Testis (tissue), 3 donors: ENCODE results near the gene TTLL11. TPM values are rescaled to one million over a fixed set of nuclear protein-coding genes. Genes with fewer than 3 reads are reported as not detected.

Experiments used
- DNase-seq: peaks from one replicate; pipeline ENCODE4 v3.0.0-alpha.2; 2019
- H3K27ac ChIP-seq, 2 donors: fragments of 200-600 bp; sonication (generic); one replicate each; pipeline ENCODE4 v1.5.1; 2019
- H3K27me3 ChIP-seq: fragments of 200-600 bp; sonication (generic); one replicate; pipeline ENCODE4 v1.5.1; 2019
- H3K36me3 ChIP-seq: fragments of 200-600 bp; sonication (generic); one replicate; pipeline ENCODE4 v1.5.1; 2017; ENCODE audit warnings: low read depth; ENCODE audit errors: missing control alignments
- H3K4me1 ChIP-seq: fragments of 200-600 bp; sonication (generic); one replicate; pipeline ENCODE4 v1.5.1; 2019
- H3K4me3 ChIP-seq, 2 donors: fragments of 200-600 bp; sonication (generic); one replicate each; pipeline ENCODE4 v1.5.1; 2017 to 2019
- H3K9me3 ChIP-seq: fragments of 200-600 bp; sonication (generic); one replicate; pipeline ENCODE4 v1.5.1; 2017
- CTCF ChIP-seq, 3 experiments: fragments of 450-650 bp in 2 of 3; fragments of 200-600 bp in 1 of 3; sonication (generic) in 1 of 3; IDR thresholded peaks; one replicate each; pipeline ENCODE4 v1.5.1; 2016 to 2019; ENCODE audit warnings: antibody characterized with exemption in 3 of 3, mild to moderate bottlenecking in 2 of 3, moderate library complexity in 1 of 3
- POLR2A ChIP-seq: fragments of 450-650 bp; IDR thresholded peaks from one replicate; pipeline ENCODE4 v1.6.1; 2017; ENCODE audit warnings: antibody characterized with exemption, mild to moderate bottlenecking, moderate library complexity
- WGBS, 2 donors: methylation state at CpG; one replicate each; pipeline ENCODE4 v1.1.5; 2018; 5-methylcytosine and 5-hydroxymethylcytosine counted together
- intact Hi-C: fragments of 100-400 bp; cut with DNase I; formaldehyde crosslinking; loops from one replicate; pipeline ENCODE4 v1.15.1; 2023; ENCODE audit warnings: low total_unique reads
- polyA plus RNA-seq: library from polyadenylated mRNA; stranded (reverse); fragments of 350-450 nt; fragmentation: Illumina TruSeq; extraction: RNeasy Lipid Tissue Mini Kit (QIAGEN cat#74804); gene quantifications from one replicate; pipeline ENCODE4 v1.2.3, GENCODE V29; 2014; ENCODE audit warnings: low read depth, low replicate concordance; ENCODE audit not compliant: insufficient read depth
- total RNA-seq, 2 donors: library from RNA; depleted of rRNA; stranded (reverse); fragments of >200 nt; gene quantifications; one replicate each; pipeline ENCODE4 v1.2.3, GENCODE V29; 2016

The TTLL11 gene
- total and polyA plus RNA-seq, 3 donors from 2014 or later, result 17.8 to 36.5 (median 19.8) TPM

DNA sequence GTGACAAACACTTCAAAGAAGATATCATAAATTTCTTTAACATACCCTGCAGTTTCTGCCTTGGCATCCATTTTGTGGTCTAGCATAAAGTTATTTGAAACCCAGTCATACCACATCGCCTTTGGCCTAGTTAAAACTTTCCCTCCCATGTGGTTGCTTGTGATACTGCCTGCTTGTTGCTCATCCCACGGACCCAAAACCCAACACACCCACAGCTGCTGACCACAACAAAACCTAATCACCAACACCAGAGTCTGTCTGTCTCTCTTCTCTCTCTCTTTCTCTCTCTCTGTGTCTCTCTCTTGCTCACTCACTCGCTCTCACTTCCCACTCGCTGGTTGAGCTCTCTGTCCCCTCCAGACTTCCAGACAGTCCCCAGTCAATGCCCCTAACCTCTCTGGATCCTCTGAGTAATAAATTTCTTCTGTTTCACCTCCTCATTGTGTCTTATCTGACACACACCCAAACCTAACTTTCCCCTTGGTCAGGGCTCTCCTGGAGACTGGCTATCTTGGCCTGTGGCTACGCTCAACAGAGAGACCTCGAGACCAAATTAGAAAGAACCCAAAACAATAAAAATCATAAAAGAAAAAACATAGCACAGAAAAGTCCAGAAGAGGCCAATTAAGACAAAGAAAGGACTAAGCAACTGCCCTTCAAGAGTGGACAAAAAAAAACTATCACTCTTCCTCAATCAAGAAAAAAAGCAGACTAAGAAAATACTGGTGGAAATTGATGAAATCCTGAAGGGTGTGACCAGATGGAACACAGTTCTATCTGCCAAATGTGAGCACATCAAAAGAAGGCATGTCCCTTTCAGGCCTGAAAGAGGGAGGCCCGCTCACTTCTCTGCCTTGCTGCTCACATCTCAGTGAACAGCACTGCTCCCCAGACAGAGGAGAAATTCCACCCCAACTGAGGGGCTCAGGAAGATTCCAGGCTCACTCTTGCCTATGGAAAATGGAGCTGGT is 41.5 kb downstream of the TTLL11 start:
- WGBS, 2 donors, result 94 to 96% methylated on average over 7 of the region's 7 CpGs
- no peaks in the 10 kb centered on the region for H3K27me3 ChIP-seq
- no peak overlapping the region for H3K4me3 ChIP-seq
- TF ChIP-seq CTCF (IDR thresholded peaks at IDR 0.05) (no peak), POLR2A (no peak)
- H3K27ac ChIP-seq, result no peak overlapping the region
- no peaks in the 10 kb centered on the region for H3K9me3 ChIP-seq
- DNase-seq, result no peak
- intact Hi-C loops, result no loop called here
- H3K36me3 ChIP-seq, result no peaks in the 10 kb centered on the region
- H3K4me1 ChIP-seq, result no peaks in the 10 kb centered on the region

DNA sequence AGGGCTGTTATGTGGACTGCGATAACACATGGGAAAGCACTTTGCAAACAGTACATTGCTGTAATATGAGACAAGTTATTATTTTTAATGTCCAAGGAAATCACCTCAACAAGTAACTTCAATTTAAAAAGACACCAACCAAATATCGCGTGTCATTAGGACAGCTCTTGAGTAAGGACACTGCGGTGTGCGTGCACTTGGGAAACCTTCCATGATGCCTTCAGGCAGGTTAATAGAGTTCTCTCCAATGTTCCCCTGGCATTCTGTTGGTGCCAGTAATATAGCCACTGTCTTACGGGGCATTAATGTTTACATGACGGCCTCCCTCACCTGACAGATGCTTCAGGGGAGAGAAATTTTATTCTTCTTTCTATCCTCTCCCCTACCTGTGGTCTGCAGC is 42.9 kb downstream of the TTLL11 start:
- H3K4me3 ChIP-seq, result no peak overlapping the region
- DNase-seq, result no peak
- no peaks in the 10 kb centered on the region for H3K4me1 ChIP-seq
- TF ChIP-seq POLR2A (no peak), CTCF (IDR thresholded peaks at IDR 0.05) (no peak)
- H3K27ac ChIP-seq, result no peak overlapping the region
- H3K9me3 ChIP-seq, result no peaks in the 10 kb centered on the region
- intact Hi-C loops, result no loop called here
- H3K36me3 ChIP-seq, result no peaks in the 10 kb centered on the region
- no peaks in the 10 kb centered on the region for H3K27me3 ChIP-seq
- WGBS, 2 donors, result 93 to 97% methylated on average over 7 of the region's 7 CpGs

DNA sequence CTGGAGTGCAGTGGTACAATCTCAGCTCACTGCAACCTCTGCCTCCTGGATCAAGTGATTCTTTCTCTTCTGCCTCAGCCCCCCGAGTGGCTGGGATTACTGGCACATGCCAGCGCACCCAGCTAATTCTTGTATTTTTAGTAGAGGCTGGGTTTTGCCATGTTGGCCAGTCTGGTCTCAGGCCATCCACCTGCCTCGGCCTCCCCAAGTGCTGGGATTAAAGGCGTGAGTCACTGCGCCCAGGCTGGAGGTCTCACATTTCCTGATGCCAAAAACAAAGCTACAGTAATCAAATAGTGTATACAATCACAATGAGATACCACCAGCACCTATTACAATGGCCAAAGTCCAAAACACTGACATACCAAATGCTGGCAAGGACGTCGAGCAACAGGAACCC is 51.1 kb downstream of the TTLL11 start:
- H3K4me1 ChIP-seq, result no peaks in the 10 kb centered on the region
- intact Hi-C loops, result no loop called here
- TF ChIP-seq POLR2A (no peak), CTCF (IDR thresholded peaks at IDR 0.05) (no peak)
- 92 to 94% methylated on average over 7 of the region's 7 CpGs for WGBS, 2 donors
- H3K36me3 ChIP-seq, result no peaks in the 10 kb centered on the region
- no peak overlapping the region for H3K4me3 ChIP-seq
- no peaks in the 10 kb centered on the region for H3K9me3 ChIP-seq
- no peak overlapping the region for H3K27ac ChIP-seq
- no peak for DNase-seq
- no peaks in the 10 kb centered on the region for H3K27me3 ChIP-seq

DNA sequence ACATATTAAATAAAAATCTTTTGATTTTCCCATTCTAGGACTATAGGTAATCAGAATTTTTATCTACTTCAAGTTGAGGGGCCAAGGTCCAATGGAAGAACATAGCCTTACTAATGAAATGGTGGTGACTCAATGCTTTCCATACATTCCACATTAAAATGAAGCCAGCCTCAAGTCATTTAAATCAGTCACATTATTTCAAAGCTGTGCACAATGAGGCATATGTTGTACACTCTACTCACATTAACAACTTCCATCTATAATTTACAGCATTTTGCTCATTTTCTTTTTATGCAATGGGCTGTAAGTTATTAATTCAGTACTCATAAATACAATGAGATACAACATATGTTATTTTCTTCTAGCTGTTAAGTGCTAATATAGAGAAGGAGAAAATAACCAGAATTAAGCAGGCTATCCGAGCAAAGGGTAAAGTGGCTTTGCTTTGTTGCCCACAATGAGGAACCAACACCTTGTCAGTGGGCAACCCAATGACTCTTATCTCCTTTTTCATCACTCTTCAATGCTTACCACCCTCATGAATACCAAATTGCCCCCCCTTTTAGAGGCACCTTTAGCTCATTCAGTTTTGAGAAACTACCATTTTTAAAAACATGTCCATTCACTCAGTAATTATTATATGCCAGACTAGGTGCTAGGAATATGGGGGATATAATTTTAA is 52.4 kb downstream of the TTLL11 start:
- no peak for DNase-seq
- TF ChIP-seq POLR2A (no peak), CTCF (IDR thresholded peaks at IDR 0.05) (no peak)
- no peaks in the 10 kb centered on the region for H3K27me3 ChIP-seq

More for the DNA sequence above, 52.4 kb downstream of the TTLL11 start:
- 0% methylated on average over 1 of the region's 1 CpG for WGBS, 2 donors
- H3K9me3 ChIP-seq, result no peaks in the 10 kb centered on the region
- H3K36me3 ChIP-seq, result no peaks in the 10 kb centered on the region
- H3K4me1 ChIP-seq, result no peaks in the 10 kb centered on the region
- no peak overlapping the region for H3K4me3 ChIP-seq
- intact Hi-C loops, result no loop called here
- no peak overlapping the region for H3K27ac ChIP-seq
